Mammary epithelial cell (primary cell): ENCODE data around the gene ADAM10.
"Not testable (repeated sequence)": the region's sequence is repeated elsewhere in the genome, so short reads cannot be mapped to it uniquely, and the experiment has no call there.

Source experiments
- EZH2 ChIP-seq: IDR thresholded peaks from 2 replicates; pipeline ENCODE4 v1.6.1; 2012; ENCODE audit warnings: low read length, inconsistent platforms, borderline replicate concordance
- TF ChIP-seq, protein P1 (sequence below), 2 donors: IDR thresholded peaks in 1 of 2; conservative IDR thresholded peaks in 1 of 2; 2 replicates each; pipeline ENCODE4 v1.5.1; 2011 to 2012; ENCODE audit warnings: inconsistent platforms in 2 of 2, low read length in 2 of 2, mild to moderate bottlenecking in 2 of 2, control low read depth in 1 of 2, low read depth in 1 of 2; ENCODE audit not compliant: insufficient read depth in 1 of 2; ENCODE audit errors: extremely low read depth in 1 of 2

DNA sequence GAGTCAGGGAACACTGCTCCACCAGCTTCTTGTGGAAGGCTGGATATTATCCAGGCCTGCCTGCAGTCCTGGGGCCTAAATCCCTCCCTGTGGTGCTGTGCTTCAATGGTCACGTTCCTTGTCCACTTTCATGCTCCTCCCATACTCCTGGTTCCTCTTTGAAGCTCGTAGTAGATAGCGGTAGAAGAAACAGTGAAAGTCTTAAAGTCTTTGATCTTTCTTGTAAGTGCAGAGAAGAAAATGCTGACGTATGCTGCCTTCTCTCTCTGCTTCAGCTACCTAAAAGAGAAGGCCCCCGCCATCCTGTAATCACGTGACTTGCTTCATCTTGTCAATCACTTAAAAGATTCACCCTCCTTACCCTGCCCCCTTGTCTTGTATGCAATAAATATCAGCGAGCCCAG lies 19.1 kb upstream of the ADAM10 start:
- TF ChIP-seq, protein P1, sequence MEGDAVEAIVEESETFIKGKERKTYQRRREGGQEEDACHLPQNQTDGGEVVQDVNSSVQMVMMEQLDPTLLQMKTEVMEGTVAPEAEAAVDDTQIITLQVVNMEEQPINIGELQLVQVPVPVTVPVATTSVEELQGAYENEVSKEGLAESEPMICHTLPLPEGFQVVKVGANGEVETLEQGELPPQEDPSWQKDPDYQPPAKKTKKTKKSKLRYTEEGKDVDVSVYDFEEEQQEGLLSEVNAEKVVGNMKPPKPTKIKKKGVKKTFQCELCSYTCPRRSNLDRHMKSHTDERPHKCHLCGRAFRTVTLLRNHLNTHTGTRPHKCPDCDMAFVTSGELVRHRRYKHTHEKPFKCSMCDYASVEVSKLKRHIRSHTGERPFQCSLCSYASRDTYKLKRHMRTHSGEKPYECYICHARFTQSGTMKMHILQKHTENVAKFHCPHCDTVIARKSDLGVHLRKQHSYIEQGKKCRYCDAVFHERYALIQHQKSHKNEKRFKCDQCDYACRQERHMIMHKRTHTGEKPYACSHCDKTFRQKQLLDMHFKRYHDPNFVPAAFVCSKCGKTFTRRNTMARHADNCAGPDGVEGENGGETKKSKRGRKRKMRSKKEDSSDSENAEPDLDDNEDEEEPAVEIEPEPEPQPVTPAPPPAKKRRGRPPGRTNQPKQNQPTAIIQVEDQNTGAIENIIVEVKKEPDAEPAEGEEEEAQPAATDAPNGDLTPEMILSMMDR (conservative IDR thresholded peaks at IDR 0.05 in 1 of 2, IDR thresholded peaks at IDR 0.05 in 1 of 2; ENCODE audit: extremely low read depth in 1 of 2, insufficient read depth in 1 of 2, low read depth in 1 of 2, low read length in 2 of 2), result not testable (repeated sequence)
- TF ChIP-seq EZH2, result not testable (repeated sequence)
